Kidney (tissue), 14 donors: ENCODE measurements around the gene ENTPD8. TPM values are rescaled to one million over a fixed set of nuclear protein-coding genes. Genes with fewer than 3 reads are reported as not detected.
"Not testable (repeated sequence)": the region's sequence is repeated elsewhere in the genome, so short reads cannot be mapped to it uniquely, and the experiment has no call there.

Source experiments
- DNase-seq, 5 donors: peaks; one replicate each; pipeline ENCODE4 v3.0.0-alpha.2; 2013 to 2020
- FAIRE-seq: peaks from 2 replicates; lab custom pipeline; 2012; peaks lifted over from hg19 to GRCh38; lab: Jason Lieb, UNC
- H3K27ac ChIP-seq, 2 donors: one replicate each; pipeline ENCODE4 v1.7.0; 2013; ENCODE audit warnings: low read depth in 2 of 2, low read length in 2 of 2, inconsistent platforms in 1 of 2
- H3K27me3 ChIP-seq: one replicate; pipeline ENCODE4 v1.7.1; 2013; ENCODE audit warnings: low read length, inconsistent platforms; ENCODE audit not compliant: control insufficient read depth, insufficient read depth
- H3K36me3 ChIP-seq, 3 donors: one replicate each; pipeline versions ENCODE4 v1.7.0 to v1.7.1; 2013; ENCODE audit warnings: low read length in 3 of 3, control low read depth in 1 of 3, inconsistent platforms in 1 of 3; ENCODE audit not compliant: insufficient read depth in 3 of 3, control insufficient read depth in 2 of 3
- H3K4me1 ChIP-seq, 3 donors: one replicate each; pipeline versions ENCODE4 v1.7.0 to v1.7.1; 2013; ENCODE audit warnings: low read length in 3 of 3, inconsistent platforms in 1 of 3, low read depth in 1 of 3; ENCODE audit not compliant: control insufficient read depth in 2 of 3, insufficient read depth in 2 of 3
- H3K4me3 ChIP-seq, 3 donors: one replicate each; pipeline versions ENCODE4 v1.7.0 to v1.8.1; 2013; ENCODE audit warnings: low read length in 3 of 3, control low read depth in 1 of 3, inconsistent platforms in 1 of 3
- H3K9ac ChIP-seq, 3 donors: one replicate each; pipeline versions ENCODE4 v1.7.0 to v1.7.1; 2013; ENCODE audit warnings: low read length in 3 of 3, control low read depth in 1 of 3, inconsistent platforms in 1 of 3
- H3K9me3 ChIP-seq, 3 donors: one replicate each; pipeline versions ENCODE4 v1.7.0 to v1.7.1; 2013; ENCODE audit warnings: low read length in 3 of 3, control low read depth in 1 of 3, inconsistent platforms in 1 of 3; ENCODE audit not compliant: control insufficient read depth in 2 of 3, insufficient read depth in 1 of 3
- intact Hi-C: fragments of 100-400 bp; cut with DNase I; formaldehyde crosslinking; loops from one replicate; pipeline ENCODE4 v1.11.1; 2022
- polyA plus RNA-seq: library from polyadenylated mRNA; stranded (reverse); fragments of 350-450 nt; fragmentation: Illumina TruSeq; extraction: RNeasy Lipid Tissue Mini Kit (QIAGEN cat#74804); gene quantifications from one replicate; pipeline ENCODE4 v1.2.3, GENCODE V29; 2014; ENCODE audit warnings: low read depth, low replicate concordance; ENCODE audit not compliant: insufficient read depth
- total RNA-seq: library from RNA; stranded (reverse); fragmentation: NEBNext Ultra II Directional; extraction: Animal tissue kit (Norgen Biotek cat#: 25700); gene quantifications from one replicate; pipeline ENCODE4 v1.2.1, GENCODE V29; 2021
- TF ChIP-seq, protein P1 (sequence below): IDR thresholded peaks from 3 replicates; pipeline ENCODE4 v1.5.1; 2012; ENCODE audit warnings: mild to moderate bottlenecking, moderate library complexity, borderline replicate concordance; ENCODE audit not compliant: insufficient read depth; ENCODE audit errors: extremely low read depth
- donor health status: control.
- donor health status: control.
- donor health status: control.
- donor health status: control.
- donor health status: control.
- donor health status: DM: yes; HTN: yes; CAD: no.
- donor health status: Normal renal cell carcinoma (clear cell type).

ENTPD8 gene
- total and polyA plus RNA-seq, 2 donors from 2014 or later = 5.0 to 5.2 TPM

DNA sequence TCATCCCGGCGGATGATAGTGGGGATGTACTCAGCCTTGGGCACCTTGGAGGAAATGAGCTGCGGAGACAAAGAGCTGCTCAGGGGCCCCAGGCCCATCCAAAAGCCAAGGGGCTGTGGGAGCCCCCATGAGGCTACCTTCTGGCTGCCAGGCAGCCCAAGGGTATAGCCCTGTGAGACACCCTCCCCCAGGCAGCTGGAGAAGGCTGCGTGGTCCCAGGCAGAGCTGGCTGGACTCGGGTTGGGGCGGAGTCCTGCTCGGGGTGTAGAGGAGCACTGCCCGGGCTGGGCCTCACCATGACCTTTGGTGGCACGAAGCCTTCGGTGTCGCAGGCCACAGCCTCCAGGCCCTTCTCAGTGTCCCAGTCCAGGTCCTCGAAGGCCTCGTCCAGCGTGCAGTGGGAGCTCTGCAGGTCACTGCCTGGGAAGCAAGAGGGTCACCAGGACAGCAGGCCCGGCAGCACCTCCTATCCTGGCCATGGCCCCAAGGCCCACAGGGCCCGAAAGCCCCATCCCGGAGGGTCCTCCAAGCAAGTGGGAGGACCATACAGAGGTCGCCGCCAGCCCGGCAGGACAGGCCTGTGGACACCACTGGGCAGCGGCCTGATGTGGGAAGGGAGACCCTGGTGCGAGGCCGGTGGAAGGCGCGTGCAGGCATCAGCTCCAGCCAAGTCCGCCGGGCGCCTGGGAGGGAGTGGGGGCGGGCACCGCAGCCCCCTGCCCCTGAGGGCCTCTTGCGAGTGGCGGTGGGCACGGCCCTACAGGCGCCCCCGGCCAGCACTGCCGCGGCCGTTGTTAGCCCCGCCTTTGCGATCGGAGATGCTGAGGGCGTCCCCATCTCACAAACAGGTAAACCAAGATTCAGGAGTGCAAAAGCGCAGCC is 11.8 kb upstream of the ENTPD8 start:
- DNase-seq (peak in 1 of 5 donors; percentile 89), FAIRE-seq (no peak)
- no peaks in the 10 kb centered on the region for H3K27me3 ChIP-seq
- peaks cover 0 to 17% (median 7%) of the 10 kb centered on the region in 3 donors for H3K4me1 ChIP-seq
- H3K4me3 ChIP-seq = no peak overlapping the region
- no peaks in the 10 kb centered on the region for H3K9me3 ChIP-seq
- H3K9ac ChIP-seq = no peak overlapping the region
- no peaks in the 10 kb centered on the region for H3K36me3 ChIP-seq
- TF ChIP-seq, protein P1, sequence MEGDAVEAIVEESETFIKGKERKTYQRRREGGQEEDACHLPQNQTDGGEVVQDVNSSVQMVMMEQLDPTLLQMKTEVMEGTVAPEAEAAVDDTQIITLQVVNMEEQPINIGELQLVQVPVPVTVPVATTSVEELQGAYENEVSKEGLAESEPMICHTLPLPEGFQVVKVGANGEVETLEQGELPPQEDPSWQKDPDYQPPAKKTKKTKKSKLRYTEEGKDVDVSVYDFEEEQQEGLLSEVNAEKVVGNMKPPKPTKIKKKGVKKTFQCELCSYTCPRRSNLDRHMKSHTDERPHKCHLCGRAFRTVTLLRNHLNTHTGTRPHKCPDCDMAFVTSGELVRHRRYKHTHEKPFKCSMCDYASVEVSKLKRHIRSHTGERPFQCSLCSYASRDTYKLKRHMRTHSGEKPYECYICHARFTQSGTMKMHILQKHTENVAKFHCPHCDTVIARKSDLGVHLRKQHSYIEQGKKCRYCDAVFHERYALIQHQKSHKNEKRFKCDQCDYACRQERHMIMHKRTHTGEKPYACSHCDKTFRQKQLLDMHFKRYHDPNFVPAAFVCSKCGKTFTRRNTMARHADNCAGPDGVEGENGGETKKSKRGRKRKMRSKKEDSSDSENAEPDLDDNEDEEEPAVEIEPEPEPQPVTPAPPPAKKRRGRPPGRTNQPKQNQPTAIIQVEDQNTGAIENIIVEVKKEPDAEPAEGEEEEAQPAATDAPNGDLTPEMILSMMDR = no peak
- intact Hi-C loops = no loop called here
- H3K27ac ChIP-seq = no peak overlapping the region

- no peaks in the 10 kb centered on the region for H3K27me3 ChIP-seq
- H3K9ac ChIP-seq = no peak overlapping the region
- intact Hi-C loops = no loop called here
- TF ChIP-seq, protein P1 = no peak
- DNase-seq (peak in 2 of 5 donors; percentile 63 to 73), FAIRE-seq (no peak)
- peaks cover 0 to 14% (median 7%) of the 10 kb centered on the region in 3 donors for H3K4me1 ChIP-seq
- H3K4me3 ChIP-seq = no peak overlapping the region
- no peaks in the 10 kb centered on the region for H3K36me3 ChIP-seq
- no peak overlapping the region for H3K27ac ChIP-seq
- H3K9me3 ChIP-seq = no peaks in the 10 kb centered on the region
These were observed 11.0 kb upstream of the ENTPD8 start for GRCh38 chr9:137452006-137452760.

GRCh38 chr9:137451264-137452005 is 10.3 kb upstream of the ENTPD8 start:
- peak in 2 of 5 donors; percentile 31 to 39 for DNase-seq

DNA sequence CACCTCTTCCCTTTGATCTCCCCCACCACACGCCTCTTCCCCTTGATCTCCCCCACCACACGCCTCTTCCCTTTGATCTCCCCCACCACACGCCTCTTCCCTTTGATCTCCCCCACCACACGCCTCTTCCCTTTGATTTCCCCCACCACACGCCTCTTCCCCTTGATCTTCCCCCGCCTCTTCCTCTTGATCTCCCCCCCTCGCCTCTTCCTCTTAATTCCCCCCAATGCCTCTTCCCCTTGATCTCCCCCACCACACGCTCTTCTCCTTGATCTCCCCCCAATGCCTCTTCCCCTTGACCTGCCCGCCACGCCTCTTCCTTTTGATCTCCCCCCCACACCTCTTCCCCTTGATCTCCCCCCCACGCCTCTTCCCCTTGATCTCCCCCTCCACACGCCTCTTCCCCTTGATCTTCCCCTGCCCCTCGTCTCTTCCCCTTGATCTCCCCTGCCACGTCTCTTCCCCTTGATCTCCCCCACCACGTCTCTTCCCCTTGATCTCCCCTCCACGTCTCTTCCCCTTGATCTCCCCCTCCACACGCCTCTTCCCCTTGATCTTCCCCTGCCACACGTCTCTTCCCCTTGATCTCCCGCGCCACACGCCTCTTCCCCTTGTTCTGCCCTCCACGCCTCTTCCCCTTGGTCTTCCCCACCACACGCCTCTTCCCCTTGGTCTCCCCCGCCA is 9.5 kb upstream of the ENTPD8 start:
- FAIRE-seq, H3K27me3 ChIP-seq, H3K4me3 ChIP-seq, H3K9me3 ChIP-seq, H3K27ac ChIP-seq, intact Hi-C loops, H3K36me3 ChIP-seq, H3K9ac ChIP-seq: not testable (repeated sequence)
- H3K4me1 ChIP-seq = peaks cover 0 to 11% (median 1%) of the 10 kb centered on the region in 3 donors
- DNase-seq = peak in 2 of 5 donors; percentile 18 to 35

More at GRCh38 chr9:137451264-137452005, 10.3 kb upstream of the ENTPD8 start:
- H3K9me3 ChIP-seq, H3K27me3 ChIP-seq, FAIRE-seq, H3K4me1 ChIP-seq, H3K36me3 ChIP-seq, H3K9ac ChIP-seq, intact Hi-C loops, H3K27ac ChIP-seq, H3K4me3 ChIP-seq: not testable (repeated sequence)
